ENCODE results near the gene NDST3. TPM values are rescaled to one million over a fixed set of nuclear protein-coding genes. Genes with fewer than 3 reads are reported as not detected.

Gene NDST3
- 0.20 TPM for total RNA-seq

GRCh38 chr4:118034053-118034785 is at the start of gene NDST3:
Gene NDST3, plus strand, starts transcription at chr4:118034486. Its CDS starts 19,425 bp downstream, at chr4:118053911.
- peak; percentile 71 for DNase-seq

- DNase-seq: no peak
Measured at GRCh38 chr4:117986321-117986720, 48.0 kb upstream of the NDST3 start.

- DNase-seq: no peak
Measured at GRCh38 chr4:117987464-117987863, 46.8 kb upstream of the NDST3 start.

- DNase-seq: no peak
Measured at GRCh38 chr4:117996891-117997290, 37.4 kb upstream of the NDST3 start.

GRCh38 chr4:118004088-118004487 is 30.2 kb upstream of the NDST3 start:
- no peak for DNase-seq

GRCh38 chr4:118005883-118006282 is 28.4 kb upstream of the NDST3 start:
- DNase-seq: no peak

GRCh38 chr4:118012142-118012541 is 22.1 kb upstream of the NDST3 start:
- no peak for DNase-seq

GRCh38 chr4:118014831-118015230 is 19.5 kb upstream of the NDST3 start:
- DNase-seq: no peak

GRCh38 chr4:118018381-118019145 is 15.7 kb upstream of the NDST3 start:
- DNase-seq: no peak

- no peak for DNase-seq
Measured at GRCh38 chr4:118026806-118027205, 7.5 kb upstream of the NDST3 start.

GRCh38 chr4:118029224-118029623 is 5.1 kb upstream of the NDST3 start:
- no peak for DNase-seq

GRCh38 chr4:118032691-118033090 is 1.6 kb upstream of the NDST3 start:
- DNase-seq: no peak

- peak; percentile 4 for DNase-seq
Measured at GRCh38 chr4:118033148-118034052, 886 bp upstream of the NDST3 start.

- DNase-seq: no peak
Measured at GRCh38 chr4:118035309-118035708, 1.0 kb downstream of the NDST3 start.

- DNase-seq: no peak
Measured at GRCh38 chr4:118036336-118036735, 2.0 kb downstream of the NDST3 start.

- DNase-seq: no peak
Measured at GRCh38 chr4:118037955-118038354, 3.7 kb downstream of the NDST3 start.

- no peak for DNase-seq
Measured at GRCh38 chr4:118046323-118046722, 12.0 kb downstream of the NDST3 start.

- DNase-seq: no peak
Measured at GRCh38 chr4:118047043-118047442, 12.8 kb downstream of the NDST3 start.

GRCh38 chr4:118058955-118059354 is 24.7 kb downstream of the NDST3 start:
- DNase-seq: no peak

- DNase-seq: no peak
Measured at GRCh38 chr4:118059397-118059796, 25.1 kb downstream of the NDST3 start.

GRCh38 chr4:118076958-118077766 is 42.9 kb downstream of the NDST3 start:
- DNase-seq: no peak

- DNase-seq: no peak
Measured at GRCh38 chr4:118077767-118078105, 43.5 kb downstream of the NDST3 start.

All from skin of body (tissue), 2 donors.